HepG2 (cell line): ENCODE data around the gene SDHD. TPM values are rescaled to one million over a fixed set of nuclear protein-coding genes. Genes with fewer than 3 reads are reported as not detected.

Experiments
- ATAC-seq: fragments of 200-7000 bp; cut with Tn5 transposase; 3 replicates; pipeline ENCODE4 v1.9.1; 2020; ENCODE audit warnings: mild to moderate bottlenecking, moderate library complexity
- BruUV-seq: library from RNA; stranded (reverse); fragments of 400-500 nt; replicated peaks from 2 replicates; lab custom pipeline; 2021; lab: Mats Ljungman, UMichigan
- CTCF ChIA-PET: fragments of 300-600 bp; formaldehyde crosslinking; extraction: SDS; loops from one replicate; lab custom pipeline; 2021; ENCODE audit warnings: low total read pairs, inconsistent platforms, low intra/inter-chr PET ratio; lab: Yijun Ruan, JAX
- POLR2A ChIA-PET: fragments of 350-600 bp; sonication (Branson Sonifier 250); formaldehyde crosslinking; loops from one replicate; lab custom pipeline; 2020; ENCODE audit warnings: antibody characterized with exemption, inconsistent platforms; lab: Yijun Ruan, JAX
- DNase-seq: peaks from one replicate; pipeline ENCODE4 v3.0.0-alpha.2; 2015; ENCODE audit warnings: low spot score
- FAIRE-seq: peaks from 3 replicates; lab custom pipeline; 2011; peaks lifted over from hg19 to GRCh38; lab: Jason Lieb, UNC
- H2AFZ ChIP-seq: one replicate; pipeline ENCODE4 v1.6.1; 2011; ENCODE audit warnings: low read length, inconsistent platforms
- H3K27ac ChIP-seq: fragments of 300-600 bp; 3 replicates; pipeline ENCODE4 v1.8.0; 2011; ENCODE audit warnings: mixed run types, mild to moderate bottlenecking, mixed read lengths, low read length, inconsistent platforms; ENCODE audit not compliant: insufficient read depth; ENCODE audit errors: extremely low read length
- H3K27me3 ChIP-seq, 2 experiments: fragments of 200-600 bp in 1 of 2; 2 replicates in 1 of 2; 3 replicates in 1 of 2; pipeline versions ENCODE4 v1.6.0 to v1.8.0; 2011; ENCODE audit warnings: low read length in 2 of 2, mild to moderate bottlenecking in 2 of 2, moderate library complexity in 2 of 2, inconsistent platforms in 1 of 2; ENCODE audit not compliant: insufficient read depth in 2 of 2, control insufficient read depth in 1 of 2
- H3K36me3 ChIP-seq, 2 experiments: fragments of 200-600 bp in 1 of 2; replicated peaks in 1 of 2; 2 replicates in 1 of 2; 3 replicates in 1 of 2; pipeline versions ENCODE4 v1.5.1 to v1.8.0; 2011; ENCODE audit warnings: low read length in 2 of 2, inconsistent platforms in 1 of 2; ENCODE audit not compliant: insufficient read depth in 2 of 2, control insufficient read depth in 1 of 2
- H3K4me1 ChIP-seq: 2 replicates; pipeline ENCODE4 v1.5.1; 2012; ENCODE audit warnings: low read length, inconsistent platforms; ENCODE audit not compliant: insufficient read depth
- H3K4me2 ChIP-seq: 2 replicates; pipeline ENCODE4 v1.6.0; 2011; ENCODE audit warnings: low read depth, low read length, inconsistent platforms
- H3K4me3 ChIP-seq, 3 experiments: fragments of 200-600 bp in 1 of 3; sonication (generic), shearing (Covaris generic) in 1 of 3; replicated peaks in 1 of 3; 2 replicates each; pipeline ENCODE4 v1.5.1; 2011 to 2016; ENCODE audit warnings: low read length in 3 of 3, inconsistent platforms in 2 of 3, low read depth in 2 of 3, mild to moderate bottlenecking in 2 of 3, control low read depth in 1 of 3, mixed read lengths in 1 of 3; ENCODE audit not compliant: insufficient read depth in 1 of 3
- H3K79me2 ChIP-seq: one replicate; pipeline ENCODE4 v1.6.1; 2011; ENCODE audit warnings: low read length, inconsistent platforms; ENCODE audit not compliant: insufficient read depth
- H3K9ac ChIP-seq: 2 replicates; pipeline ENCODE4 v1.6.0; 2011; ENCODE audit warnings: mild to moderate bottlenecking, low read depth, low read length, inconsistent platforms; ENCODE audit not compliant: insufficient read depth
- H3K9me3 ChIP-seq: 2 replicates; pipeline ENCODE4 v1.5.1; 2012; ENCODE audit warnings: mild to moderate bottlenecking, low read length
- H4K20me1 ChIP-seq: 2 replicates; pipeline ENCODE4 v1.6.0; 2011; ENCODE audit warnings: inconsistent platforms, mild to moderate bottlenecking, low read length, moderate library complexity; ENCODE audit not compliant: insufficient read depth
- EHMT2 ChIP-seq: fragments of 200-600 bp; sonication (generic); IDR thresholded peaks from 2 replicates; pipeline ENCODE4 v1.7.0; 2017; ENCODE audit warnings: antibody characterized with exemption, low read depth, low read length, borderline replicate concordance
- GLI4 ChIP-seq: sonication (generic); formaldehyde crosslinking; IDR thresholded peaks from 2 replicates; pipeline ENCODE4 v1.5.1; 2020; ENCODE audit warnings: missing genetic modification reagents, mild to moderate bottlenecking, moderate library complexity, borderline replicate concordance
- PAWR ChIP-seq: sonication (generic); formaldehyde crosslinking; IDR thresholded peaks from 2 replicates; pipeline ENCODE4 v1.4.0; 2020; ENCODE audit warnings: missing genetic modification reagents, mild to moderate bottlenecking, borderline replicate concordance
- SNAPC4 ChIP-seq: sonication (generic); formaldehyde crosslinking; IDR thresholded peaks from 2 replicates; pipeline ENCODE4 v1.4.0; 2020; ENCODE audit warnings: mild to moderate bottlenecking, missing genetic modification reagents
- ZBTB8A ChIP-seq: sonication (generic); formaldehyde crosslinking; IDR thresholded peaks from 2 replicates; pipeline ENCODE4 v1.4.0; 2020; ENCODE audit warnings: mild to moderate bottlenecking, low read depth, missing genetic modification reagents, borderline replicate concordance
- ZNF205 ChIP-seq: IDR thresholded peaks from 2 replicates; pipeline ENCODE4 v1.6.1; 2018; ENCODE audit warnings: missing biosample characterization, missing genetic modification reagents
- ZNF207 ChIP-seq: fragments of 450-650 bp; IDR thresholded peaks from 2 replicates; pipeline ENCODE4 v1.6.1; 2016; ENCODE audit warnings: antibody characterized with exemption, borderline replicate concordance
- ZNF556 ChIP-seq: sonication (generic); formaldehyde crosslinking; IDR thresholded peaks from 2 replicates; pipeline ENCODE4 v1.4.0; 2020; ENCODE audit warnings: mild to moderate bottlenecking, missing genetic modification reagents, borderline replicate concordance
- WGBS: methylation state at CpG from one replicate; pipeline ENCODE4 v1.1.6; 2017; ENCODE audit warnings: low lambda C conversion rate; 5-methylcytosine and 5-hydroxymethylcytosine counted together
- in situ Hi-C: cut with HindIII; loops from 2 replicates; pipeline ENCODE4 v1.10.0; 2017; ENCODE audit warnings: low pct_unique_long_range_greater_than_20kb; ENCODE audit not compliant: extremely low pct_ligation_motif_present
- intact Hi-C: fragments of 100-400 bp; cut with micrococcal nuclease; formaldehyde crosslinking; loops from one replicate; pipeline ENCODE4 v1.10.0; 2022; ENCODE audit not compliant: unreplicated experiment
- polyA plus RNA-seq, 8 experiments: library from polyadenylated mRNA; depleted of rRNA in 3 of 8; stranded (reverse) in 7 of 8; unstranded in 1 of 8; fragments of >200 nt; fragmentation: Illumina TruSeq in 4 of 8; extraction: Trizol in 4 of 8; gene quantifications; 2 replicates each; pipeline versions ENCODE4 v1.2.1 to v1.2.3, GENCODE V29; 2011 to 2016; ENCODE audit warnings: low read depth in 4 of 8, missing spikeins in 1 of 8, mixed read lengths in 1 of 8; ENCODE audit not compliant: insufficient read depth in 1 of 8
- total RNA-seq, 5 experiments: library from RNA; depleted of rRNA; stranded (reverse); fragments of >200 nt; fragmentation: Illumina TruSeq; extraction: Trizol; gene quantifications; 2 replicates each; pipeline ENCODE4 v1.2.3, GENCODE V29; 2016; ENCODE audit warnings: low read depth in 1 of 5

SDHD gene
- total and polyA plus RNA-seq, 2 of the 13 experiments (the other 11 are each of a cell fraction or from before 2014, with no cell fraction given): 117 to 123 TPM

GRCh38 chr11:112123129-112123528, 36.5 kb downstream of the SDHD start:
- CTCF ChIA-PET: no interaction called here
- no peak for FAIRE-seq
- Histone ChIP-seq H2AFZ (no peak overlapping the region), H3K9ac (no peak overlapping the region), H3K4me2 (no peak overlapping the region), H3K27ac (no peak overlapping the region), H4K20me1 (no peaks in the 10 kb centered on the region), H3K79me2 (no peaks in the 10 kb centered on the region), H3K36me3 (no peaks in the 10 kb centered on the region), H3K27me3 (no peaks in the 10 kb centered on the region), H3K4me1 (no peaks in the 10 kb centered on the region), H3K9me3 (no peaks in the 10 kb centered on the region), H3K4me3 (no peak overlapping the region)
- 93% methylated on average over 4 of the region's 4 CpGs for WGBS
- in situ Hi-C loops (no loop called here), intact Hi-C loops (no loop called here)
- TF ChIP-seq ZNF556: no peak
- no peak for TF ChIP-seq SNAPC4 (CRISPR knock-in tag)
- TF ChIP-seq EHMT2: no peak
- no peak for TF ChIP-seq ZBTB8A (CRISPR knock-in tag)
- TF ChIP-seq ZNF205 (CRISPR knock-in tag): no peak
- TF ChIP-seq PAWR: no peak
- no peak for TF ChIP-seq GLI4 (CRISPR knock-in tag)
- TF ChIP-seq ZNF207: no peak
- BruUV-seq: no TSS peak
- ATAC-seq: no peak
- DNase-seq: no peak
- POLR2A ChIA-PET: no interaction called here
